C4-2B (cell line): ENCODE data around the gene FAM110C.

Source experiments
- H3K27ac ChIP-seq: fragments of 450-650 bp; 2 replicates; pipeline ENCODE4 v1.5.1; 2017
- CTCF ChIP-seq: fragments of 450-650 bp; conservative IDR thresholded peaks from 2 replicates; pipeline ENCODE4 v1.5.1; 2017; ENCODE audit warnings: mild to moderate bottlenecking
- ZFX ChIP-seq: fragments of 450-650 bp; IDR thresholded peaks from 2 replicates; pipeline ENCODE4 v1.6.1; 2017

Gene FAM110C

DNA sequence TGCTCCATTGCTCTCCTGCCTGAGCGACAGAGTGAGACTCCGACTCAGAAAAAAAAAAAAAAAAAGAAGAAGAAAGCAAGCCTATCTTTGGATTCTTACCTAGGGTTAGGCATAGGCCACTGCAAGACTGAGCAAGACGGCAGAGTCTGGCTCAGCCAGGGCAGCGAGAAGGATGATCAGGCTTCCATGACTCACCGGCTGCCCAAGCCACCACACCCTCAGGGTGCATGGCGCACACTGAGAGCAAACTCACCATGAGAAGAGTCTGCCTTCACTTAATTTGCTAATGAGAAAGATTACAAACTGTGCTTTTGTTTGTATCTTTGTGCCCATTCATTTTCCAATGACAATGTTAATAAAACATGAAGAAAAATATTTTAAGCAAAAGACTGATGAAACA is 8.2 kb downstream of the FAM110C start:
- TF ChIP-seq CTCF: no peak
- no peak for TF ChIP-seq ZFX
- H3K27ac ChIP-seq: no peak overlapping the region

- H3K27ac ChIP-seq: no peak overlapping the region
- TF ChIP-seq ZFX (no peak), CTCF (no peak)
Measured at GRCh38 chr2:36318-36717, 10.0 kb downstream of the FAM110C start.

DNA sequence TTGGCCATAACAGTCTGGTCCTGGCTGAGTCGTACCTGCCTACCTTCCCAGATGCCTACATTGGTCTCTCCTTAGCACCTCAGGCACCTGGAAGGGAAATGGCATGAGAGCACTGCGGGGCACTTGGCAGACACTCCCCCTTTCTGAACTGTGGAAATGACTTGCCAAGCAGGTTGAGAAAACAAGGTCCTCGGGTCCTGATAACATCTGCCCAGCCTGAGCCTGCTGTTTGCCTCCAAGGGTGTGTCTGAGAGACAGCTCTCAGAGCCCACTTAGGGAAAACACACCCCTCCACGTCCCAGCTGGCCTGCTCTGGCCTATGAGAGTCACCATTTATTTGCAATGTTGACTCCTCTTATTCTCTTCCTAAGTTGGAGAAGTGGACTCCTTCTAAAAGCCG is 10.5 kb downstream of the FAM110C start:
- TF ChIP-seq CTCF: no peak
- TF ChIP-seq ZFX: no peak
- H3K27ac ChIP-seq: peak overlapping the region; percentile 67

- no peak for TF ChIP-seq CTCF
- no peak for TF ChIP-seq ZFX
- H3K27ac ChIP-seq: peak overlapping the region; percentile 67; the same call in 1 of the 2 replicates
Measured at GRCh38 chr2:33620-34019, 12.7 kb downstream of the FAM110C start.

DNA sequence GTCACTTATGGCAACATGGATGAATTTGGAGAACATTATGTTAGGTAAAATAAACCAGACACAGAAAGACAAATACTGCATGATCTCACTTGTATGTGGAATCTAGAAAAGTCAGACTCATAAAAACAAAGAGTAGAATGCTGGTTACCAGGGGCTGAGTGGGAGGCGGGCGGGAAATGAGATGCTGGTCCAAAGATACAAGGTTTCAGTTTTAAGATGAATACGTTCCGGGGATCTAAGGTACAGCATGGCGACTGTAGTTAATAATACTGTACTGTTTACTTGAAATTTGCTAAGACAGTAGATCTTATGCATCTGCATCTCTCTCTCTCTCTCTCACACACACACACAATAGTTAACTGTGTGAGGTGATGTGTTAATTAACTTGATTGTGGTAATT is 14.2 kb downstream of the FAM110C start:
- TF ChIP-seq ZFX (no peak), CTCF (no peak)
- no peak overlapping the region for H3K27ac ChIP-seq

DNA sequence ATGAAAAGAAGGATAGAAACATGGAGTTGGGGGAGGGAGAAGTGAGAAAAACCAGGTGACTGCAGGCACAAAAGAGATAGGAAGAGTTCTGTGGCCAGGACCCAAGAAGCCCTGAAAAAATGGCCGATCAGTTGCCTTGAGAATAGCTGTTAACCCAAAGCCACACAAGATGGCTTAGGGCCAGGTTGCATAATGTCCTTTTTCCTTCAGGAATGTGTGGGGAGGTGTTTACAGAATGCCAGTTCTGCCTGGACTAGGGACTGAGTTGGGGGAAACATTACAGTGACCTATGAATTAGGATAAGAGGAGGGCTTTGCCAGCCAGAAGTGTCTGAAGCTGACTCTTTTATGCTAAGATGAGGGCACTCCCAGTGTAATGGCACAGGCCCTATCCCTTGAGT is 17.1 kb downstream of the FAM110C start:
- H3K27ac ChIP-seq: no peak overlapping the region
- TF ChIP-seq CTCF (no peak), ZFX (no peak)

DNA sequence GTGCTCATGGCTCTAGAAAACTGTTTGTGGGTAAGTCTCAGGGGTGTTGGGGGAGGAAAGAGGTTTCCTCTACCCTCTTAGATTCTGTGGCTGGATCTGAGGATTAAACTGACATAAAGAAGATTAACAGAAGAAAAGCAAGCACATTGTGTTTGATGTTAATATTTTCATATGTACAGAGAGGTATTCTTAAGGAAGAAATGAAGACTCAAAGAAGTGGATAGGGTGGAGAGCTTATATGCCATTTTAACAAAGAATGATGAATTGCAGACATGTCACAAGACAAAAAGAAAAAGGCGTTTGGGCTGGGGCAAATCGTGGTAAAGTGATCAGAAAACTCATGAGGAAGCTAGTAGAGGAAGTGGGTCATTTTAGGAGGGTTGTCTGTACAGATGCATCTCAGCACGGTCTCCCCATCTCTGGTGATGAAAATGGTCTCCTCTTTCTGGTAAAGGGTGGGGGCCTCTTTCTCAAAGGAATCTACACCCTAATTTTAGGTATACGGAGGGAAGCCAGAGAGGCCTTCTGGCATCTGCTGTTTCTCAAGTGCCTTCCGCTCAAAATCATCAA is 17.8 kb downstream of the FAM110C start:
- no peak for TF ChIP-seq CTCF
- TF ChIP-seq ZFX: no peak
- H3K27ac ChIP-seq: no peak overlapping the region
